NCI-H1694 (cell line): ENCODE data around the gene STX5.
A peak's percentile ranks its signal among the peaks of the same experiment; 100 is the strongest.
"Not testable (repeated sequence)": the region's sequence is repeated elsewhere in the genome, so short reads cannot be mapped to it uniquely, and the experiment has no call there.

Experiments
- DNase-seq: peaks from one replicate; lab custom pipeline; 2025; lab: John Stamatoyannopoulos, UW

The STX5 gene, protein sequence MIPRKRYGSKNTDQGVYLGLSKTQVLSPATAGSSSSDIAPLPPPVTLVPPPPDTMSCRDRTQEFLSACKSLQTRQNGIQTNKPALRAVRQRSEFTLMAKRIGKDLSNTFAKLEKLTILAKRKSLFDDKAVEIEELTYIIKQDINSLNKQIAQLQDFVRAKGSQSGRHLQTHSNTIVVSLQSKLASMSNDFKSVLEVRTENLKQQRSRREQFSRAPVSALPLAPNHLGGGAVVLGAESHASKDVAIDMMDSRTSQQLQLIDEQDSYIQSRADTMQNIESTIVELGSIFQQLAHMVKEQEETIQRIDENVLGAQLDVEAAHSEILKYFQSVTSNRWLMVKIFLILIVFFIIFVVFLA

DNA sequence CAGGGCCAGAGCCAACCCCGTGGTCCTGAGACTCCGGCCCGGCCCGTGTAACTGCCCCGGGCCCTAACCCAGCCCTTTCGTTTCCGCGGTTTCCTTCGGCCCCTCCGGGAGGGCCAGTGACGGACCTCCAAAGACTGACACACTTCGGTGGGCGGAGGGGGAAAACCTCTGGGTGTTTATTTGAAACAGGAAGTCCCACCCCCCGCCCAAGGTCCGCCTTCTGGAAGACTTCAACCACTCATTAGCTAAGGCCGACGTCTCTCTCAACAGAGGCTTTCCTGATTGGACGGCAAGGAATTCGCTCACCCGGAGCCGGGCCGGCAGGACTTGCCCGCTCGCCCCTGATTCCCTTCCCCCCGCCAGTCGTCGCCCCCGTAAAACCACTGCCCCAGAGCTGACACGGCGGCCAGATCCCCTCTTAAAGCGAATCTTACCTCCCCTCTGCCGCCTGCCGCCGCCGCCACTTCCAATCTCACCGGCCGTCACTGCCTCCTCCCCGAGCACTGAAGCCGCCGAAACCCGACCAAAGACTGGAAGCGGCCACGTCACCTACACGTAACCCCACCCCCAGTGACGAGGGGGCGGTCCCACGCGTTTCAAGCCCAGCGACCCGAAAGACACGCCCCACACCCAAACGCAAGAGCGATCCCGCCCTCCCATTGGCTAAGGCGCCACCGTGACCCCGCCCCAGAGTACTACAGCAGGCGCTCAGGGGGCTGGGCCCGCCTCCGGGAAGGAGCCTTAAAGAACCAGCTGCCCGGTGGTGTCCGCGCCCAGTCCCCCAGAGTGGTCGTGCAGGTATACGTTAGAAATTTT lies at the start of gene STX5:
Gene STX5 (minus strand): TSS at position 532 of the 816 bp plus-strand sequence. CDS start 808 bp downstream, outside the sequence.
- DNase-seq, result peak; percentile 91

DNA sequence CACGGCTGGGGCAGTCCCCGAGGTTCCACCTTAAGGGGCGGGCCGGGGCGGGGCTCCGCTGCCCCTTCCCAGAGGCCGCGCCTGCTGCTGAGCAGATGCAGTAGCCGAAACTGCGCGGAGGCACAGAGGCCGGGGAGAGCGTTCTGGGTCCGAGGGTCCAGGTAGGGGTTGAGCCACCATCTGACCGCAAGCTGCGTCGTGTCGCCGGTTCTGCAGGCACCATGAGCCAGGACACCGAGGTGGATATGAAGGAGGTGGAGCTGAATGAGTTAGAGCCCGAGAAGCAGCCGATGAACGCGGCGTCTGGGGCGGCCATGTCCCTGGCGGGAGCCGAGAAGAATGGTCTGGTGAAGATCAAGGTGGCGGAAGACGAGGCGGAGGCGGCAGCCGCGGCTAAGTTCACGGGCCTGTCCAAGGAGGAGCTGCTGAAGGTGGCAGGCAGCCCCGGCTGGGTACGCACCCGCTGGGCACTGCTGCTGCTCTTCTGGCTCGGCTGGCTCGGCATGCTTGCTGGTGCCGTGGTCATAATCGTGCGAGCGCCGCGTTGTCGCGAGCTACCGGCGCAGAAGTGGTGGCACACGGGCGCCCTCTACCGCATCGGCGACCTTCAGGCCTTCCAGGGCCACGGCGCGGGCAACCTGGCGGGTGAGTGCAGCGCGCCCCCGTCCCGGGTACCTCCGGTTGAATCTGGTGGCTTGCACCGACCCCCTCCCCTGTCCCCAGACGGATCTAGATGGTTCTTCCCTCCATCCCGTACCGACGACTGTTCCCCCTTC lies 49.1 kb upstream of the STX5 start, which contains the start of gene SLC3A2:
Gene SLC3A2 (plus strand): TSS at position 94 of the 776 bp plus-strand sequence. CDS start 128 bp downstream, at position 222.
- peak; percentile 52 for DNase-seq

GRCh38 chr11:62880231-62880802 lies 48.5 kb upstream of the STX5 start:
- DNase-seq, result no peak

DNA sequence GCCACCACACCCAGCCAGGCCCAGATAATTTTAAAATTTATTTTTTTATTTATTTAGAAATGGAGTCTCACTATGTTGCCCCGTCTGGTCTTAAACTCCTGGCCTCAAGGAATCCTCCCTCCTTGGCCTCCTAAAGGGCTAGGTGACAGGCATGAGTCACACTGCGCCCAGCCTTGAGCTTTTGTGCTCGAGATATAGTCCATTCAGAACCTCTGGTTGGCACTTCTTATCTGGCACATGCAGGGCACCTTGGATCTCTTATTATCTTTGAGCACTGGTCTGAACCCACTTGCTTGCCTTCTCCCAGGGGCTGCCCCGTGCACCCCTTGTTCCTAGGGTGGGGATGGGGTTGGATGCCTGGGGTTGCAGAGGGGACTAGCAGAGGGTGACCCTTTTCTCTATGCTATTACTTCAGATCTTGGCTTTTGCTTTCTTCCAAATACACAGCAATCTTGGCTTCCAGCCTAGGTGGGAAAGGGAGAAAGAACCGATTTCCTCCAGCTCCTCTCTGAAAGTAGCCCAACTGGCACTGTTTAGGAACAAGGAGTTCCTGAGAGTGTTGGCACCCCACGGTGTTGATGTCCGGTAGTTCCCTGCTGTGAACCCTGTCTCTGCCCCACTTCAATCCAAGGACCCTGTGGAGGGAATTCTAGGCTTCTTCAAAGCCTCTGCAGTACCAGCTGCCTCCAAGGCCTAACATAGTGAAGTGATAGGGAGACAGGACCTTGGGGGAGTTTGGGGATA lies 47.6 kb upstream of the STX5 start:
- DNase-seq, result no peak

DNA sequence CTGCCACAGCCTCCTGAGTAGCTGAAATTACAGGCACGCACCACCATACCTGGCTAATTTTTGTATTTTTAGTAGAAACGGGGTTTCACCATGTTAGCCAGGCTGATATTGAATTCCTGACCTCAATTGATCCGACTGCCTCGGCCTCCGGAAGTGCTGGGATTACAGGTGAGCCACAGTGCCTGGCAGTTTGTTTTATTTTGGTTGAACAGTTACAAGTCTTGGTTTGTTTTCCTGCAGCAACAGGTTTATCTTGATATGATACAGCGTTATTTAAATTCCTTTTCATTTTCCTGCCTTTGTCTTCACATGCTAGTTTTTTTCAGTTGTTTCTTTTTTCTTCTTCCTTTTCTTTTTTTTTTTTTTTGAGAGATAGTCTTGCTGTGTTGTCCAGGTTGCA lies 44.9 kb upstream of the STX5 start:
- no peak for DNase-seq

- DNase-seq, result no peak
These were observed 44.0 kb upstream of the STX5 start for GRCh38 chr11:62875698-62876478.

- no peak for DNase-seq
These were observed 43.0 kb upstream of the STX5 start for GRCh38 chr11:62874851-62875250.

GRCh38 chr11:62865635-62866034 lies 33.8 kb upstream of the STX5 start:
- DNase-seq, result no peak

GRCh38 chr11:62863687-62864335 lies 32.0 kb upstream of the STX5 start:
- no peak for DNase-seq

DNA sequence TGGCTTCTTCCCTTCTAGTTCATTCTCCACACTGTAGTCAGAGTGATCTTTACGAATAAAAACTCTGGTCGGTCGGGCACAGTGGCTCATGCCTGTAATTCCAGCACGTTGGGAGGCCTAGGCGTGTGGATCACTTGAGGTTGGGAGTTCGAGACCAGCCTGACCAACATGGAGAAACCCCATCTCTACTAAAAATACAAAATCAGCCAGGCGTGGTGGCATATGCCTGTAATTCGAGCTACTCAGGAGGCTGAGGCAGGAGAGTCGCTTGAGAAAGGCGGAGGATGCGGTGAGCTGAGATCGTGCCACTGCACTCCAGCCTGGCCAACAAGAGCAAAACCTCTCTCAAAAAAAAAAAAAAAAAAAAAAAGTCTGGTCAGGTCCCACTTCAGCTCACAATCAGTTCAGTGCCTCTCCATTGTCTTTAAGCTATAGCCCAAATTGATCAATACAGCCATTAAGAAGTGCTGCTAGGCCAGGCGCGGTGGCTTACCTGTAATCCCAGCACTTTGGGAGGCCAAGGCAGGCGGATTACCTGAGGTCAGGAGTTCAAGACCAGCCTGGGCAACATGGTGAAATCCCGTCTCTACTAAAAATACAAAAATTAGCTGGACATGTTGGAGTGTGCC lies 29.8 kb upstream of the STX5 start:
- not testable (repeated sequence) for DNase-seq

DNA sequence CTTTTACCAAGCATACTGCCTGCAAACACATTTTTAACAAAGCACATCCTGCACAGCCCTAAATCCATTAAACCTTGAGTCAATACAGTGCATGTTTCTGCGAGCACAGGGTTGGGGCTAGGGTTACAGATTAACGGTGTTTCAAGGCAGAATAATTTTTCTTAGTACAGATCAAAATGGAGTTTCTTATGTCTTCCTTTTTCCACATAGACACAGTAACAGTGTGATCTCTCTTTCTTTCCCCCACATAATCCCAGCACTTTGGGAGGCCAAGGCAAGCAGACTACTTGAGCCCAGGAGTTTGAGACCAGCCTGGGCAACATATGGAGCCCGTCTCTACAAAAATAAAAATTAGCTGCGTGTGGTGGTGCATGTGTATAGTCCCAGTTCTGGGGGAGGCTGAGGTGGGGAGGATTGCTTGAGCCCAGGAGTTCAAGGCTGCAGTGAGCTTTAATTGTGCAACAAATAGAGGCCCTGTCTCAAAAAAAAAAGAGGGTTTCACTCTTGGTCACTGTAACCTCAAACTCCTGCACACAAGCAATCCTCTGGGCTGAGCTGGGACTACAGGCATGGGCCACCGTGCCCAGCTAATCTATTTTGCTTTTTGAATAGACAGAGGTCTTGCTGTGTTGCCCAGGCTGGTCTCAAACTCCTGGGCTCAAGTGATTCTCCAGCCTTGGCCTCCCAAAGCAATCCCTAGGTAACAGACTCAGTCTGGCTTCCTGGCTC lies 29.1 kb upstream of the STX5 start:
- DNase-seq, result no peak

DNA sequence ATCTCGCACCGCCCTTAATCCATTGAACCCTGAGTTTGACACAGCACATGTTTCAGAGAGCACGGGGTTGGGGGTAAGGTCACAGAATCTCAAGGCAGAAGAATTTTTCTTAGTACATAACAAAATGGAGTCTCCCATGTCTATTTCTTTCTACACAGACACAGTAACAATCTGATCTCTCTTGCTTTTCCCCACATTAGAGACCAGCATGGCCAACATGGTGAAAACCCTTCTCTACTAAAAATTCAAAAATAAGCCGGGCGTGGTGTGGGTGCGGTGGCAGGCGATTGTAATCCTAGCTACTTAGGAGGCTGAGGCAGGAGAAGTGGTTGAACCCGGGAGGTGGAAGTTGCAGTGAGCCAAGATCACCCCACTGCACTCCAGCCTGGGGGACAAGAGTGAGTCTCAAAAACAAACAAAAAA lies 27.4 kb upstream of the STX5 start:
- not testable (repeated sequence) for DNase-seq

DNA sequence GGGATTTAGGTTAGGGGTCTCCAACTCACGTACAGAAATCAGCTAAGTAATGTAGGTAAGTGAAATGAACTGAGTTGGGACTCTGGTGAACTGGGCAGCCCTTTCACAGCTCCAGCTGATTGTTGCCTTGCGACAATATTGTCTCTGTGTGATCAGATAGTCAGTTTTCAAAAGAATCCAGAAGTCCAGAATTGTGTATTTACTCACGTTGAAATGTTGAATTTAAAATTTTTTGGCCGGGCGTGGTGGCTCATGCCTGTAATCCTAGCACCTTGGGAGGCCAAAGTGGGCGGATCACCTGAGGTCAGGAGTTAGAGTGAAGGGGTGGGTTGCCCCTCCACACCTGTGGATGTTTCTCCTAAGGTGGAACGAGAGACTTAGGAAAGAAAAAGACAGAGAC lies 26.4 kb upstream of the STX5 start:
- no peak for DNase-seq

DNA sequence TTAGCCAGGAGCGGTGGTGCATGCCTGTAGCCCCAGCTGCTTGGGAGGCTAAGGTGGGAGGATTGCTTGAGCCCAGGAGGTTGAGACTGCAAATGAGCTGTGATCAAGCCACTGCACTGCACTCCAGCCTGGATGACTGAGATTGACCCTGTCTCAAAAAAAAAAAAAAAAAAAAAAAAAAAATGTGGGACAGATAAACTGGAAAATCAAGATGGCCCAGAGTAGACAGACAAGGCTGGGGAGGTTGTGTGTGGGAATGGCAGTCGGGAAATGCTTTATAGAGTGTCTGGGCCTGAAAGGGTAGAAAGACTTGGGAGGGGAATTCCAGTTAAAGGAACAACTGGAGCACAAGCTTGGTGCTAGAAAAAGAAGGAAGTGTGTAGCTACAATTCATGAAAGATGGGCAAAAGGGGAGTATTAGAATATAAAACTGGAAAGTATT lies 25.7 kb upstream of the STX5 start:
- no peak for DNase-seq

DNA sequence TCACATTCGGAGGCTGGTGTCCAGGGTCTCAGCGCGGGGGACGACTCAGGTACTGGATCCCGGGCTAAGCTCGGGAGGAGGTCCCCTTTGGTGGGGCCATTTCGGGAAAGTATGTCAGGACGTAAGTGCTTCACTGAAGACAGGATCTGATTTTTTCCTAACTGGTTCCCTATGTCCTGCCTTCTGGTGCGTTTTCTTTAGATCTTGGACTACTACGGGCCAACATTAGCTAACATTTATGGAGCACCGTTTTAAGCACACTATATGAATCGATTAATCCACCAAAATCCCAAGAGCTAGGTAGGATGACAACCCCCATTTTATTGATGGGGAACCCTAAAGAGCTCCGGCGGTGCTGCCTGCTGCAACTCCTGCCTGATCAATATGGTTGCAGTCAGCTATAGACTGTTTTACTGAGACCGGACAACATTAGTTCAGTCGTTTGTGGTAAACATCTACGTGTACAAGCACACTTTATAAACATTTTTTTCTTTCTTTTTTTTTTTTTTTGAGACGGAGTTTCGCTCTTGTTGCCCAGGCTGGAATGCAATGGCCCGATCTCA lies 24.6 kb upstream of the STX5 start:
- DNase-seq, result no peak

DNA sequence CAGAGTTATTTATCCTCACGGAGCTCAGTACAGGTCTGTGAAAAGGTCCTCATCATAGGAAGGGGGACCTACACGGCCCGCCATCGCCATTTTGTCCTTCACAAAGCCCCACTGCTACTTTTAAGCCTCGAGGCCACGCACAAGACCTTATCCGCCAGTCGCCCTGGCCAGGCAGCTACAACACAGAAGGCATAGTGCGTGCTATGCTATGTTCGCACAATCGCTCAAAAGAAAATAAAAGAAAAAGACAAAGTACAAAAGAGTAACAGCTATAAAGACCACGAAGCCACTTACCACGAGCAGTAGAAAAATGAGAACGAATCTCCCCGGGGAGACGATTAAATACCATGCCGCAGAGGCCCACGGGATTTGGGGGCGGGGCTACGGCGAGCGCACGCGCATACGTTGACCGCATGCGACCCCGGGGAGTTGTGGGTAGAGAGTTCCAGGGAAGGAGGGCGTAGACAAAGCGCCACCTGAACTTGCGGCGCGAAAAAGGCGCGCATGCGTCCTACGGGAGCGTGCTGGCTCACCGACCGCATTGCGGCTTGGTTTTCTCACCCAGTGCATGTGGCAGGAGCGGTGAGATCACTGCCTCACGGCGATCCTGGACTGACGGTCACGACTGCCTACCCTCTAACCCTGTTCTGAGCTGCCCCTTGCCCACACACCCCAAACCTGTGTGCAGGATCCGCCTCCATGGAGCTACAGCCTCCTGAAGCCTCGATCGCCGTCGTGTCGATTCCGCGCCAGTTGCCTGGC lies 23.9 kb upstream of the STX5 start:
- peak; percentile 90 for DNase-seq

DNA sequence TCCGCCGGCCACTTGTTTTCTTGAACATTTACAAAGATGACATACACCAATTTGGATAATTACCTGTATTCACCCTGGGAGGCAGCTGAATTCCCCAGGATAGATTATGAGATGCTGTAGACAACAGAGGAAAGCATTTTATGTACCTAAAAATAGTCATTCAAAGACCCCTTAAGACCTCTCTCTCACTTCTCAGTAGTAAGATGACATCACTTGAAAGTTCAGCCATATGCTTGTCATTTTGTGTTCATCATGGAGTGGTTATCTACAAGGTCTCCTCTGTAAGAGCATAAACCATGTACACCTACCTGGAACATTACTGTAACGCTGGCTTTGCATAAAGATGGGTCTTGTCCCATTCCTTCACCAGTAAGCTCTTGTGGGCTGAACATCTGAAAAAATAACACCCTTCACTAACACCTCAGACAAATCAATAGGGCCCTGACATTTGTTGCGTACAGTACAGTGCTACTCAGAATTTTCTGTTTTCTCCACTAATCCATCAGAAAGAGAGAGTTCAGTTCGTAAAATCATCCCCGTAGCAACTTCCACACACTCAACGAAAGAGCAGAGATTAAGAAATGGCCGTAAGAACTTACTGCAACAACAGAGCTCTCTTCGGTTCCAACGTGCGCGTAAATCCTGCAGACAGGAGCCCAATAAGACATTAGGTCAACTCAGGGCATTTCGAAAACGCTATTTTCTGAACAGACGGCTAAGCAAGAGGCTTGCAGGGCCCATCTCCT lies 23.1 kb upstream of the STX5 start:
- DNase-seq, result no peak
